Mucosa of gallbladder (tissue), 1 donor: ENCODE measurements around the gene KRT31. TPM values are rescaled to one million over a fixed set of nuclear protein-coding genes. Genes with fewer than 3 reads are reported as not detected.
"Not testable (repeated sequence)": the region's sequence is repeated elsewhere in the genome, so short reads cannot be mapped to it uniquely, and the experiment has no call there.

Source experiments
- DNase-seq: peaks from one replicate; pipeline ENCODE4 v3.0.0-alpha.2; 2020; ENCODE audit warnings: low spot score
- total RNA-seq: library from RNA; stranded (reverse); gene quantifications from one replicate; pipeline ENCODE4 v1.2.1, GENCODE V29; 2021
- donor health status: DM: no; HTN: no; CAD: no.

Gene KRT31
- not detected for total RNA-seq

DNA sequence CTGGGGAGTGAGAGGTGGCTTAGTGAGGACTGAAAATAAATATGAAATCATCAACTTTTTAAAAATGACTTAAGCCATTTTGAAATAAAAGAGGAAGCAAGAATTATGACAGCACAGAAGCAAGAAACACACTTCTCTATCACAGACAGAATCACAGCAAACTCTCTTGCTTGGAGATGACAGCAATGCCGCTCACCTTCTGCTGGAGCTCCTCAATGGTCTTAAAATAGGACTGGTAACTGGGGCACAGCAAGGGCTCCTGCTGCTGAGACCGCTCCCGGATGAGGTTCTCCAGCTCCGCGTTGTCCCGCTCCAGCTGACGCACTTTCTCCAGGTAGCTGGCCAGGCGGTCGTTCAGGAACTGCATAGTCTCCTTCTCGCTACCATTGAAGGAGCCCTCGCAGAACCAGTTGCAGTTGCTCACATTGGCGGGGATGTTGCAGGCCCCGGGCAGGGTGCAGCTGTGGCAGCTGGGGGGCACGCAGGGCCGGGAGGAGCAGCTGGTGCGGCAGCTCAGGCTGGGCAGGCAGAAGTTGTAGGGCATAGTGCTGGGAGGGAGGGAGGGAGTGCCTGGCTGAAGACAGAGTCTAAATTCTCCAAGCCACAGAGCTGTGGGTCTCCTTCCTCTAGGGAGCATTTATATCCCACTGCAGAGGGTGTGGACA, at the start of gene KRT31:
Gene KRT31, minus strand, starts transcription at position 613 of the 665 bp plus-strand sequence. Its CDS starts 69 bp downstream, at position 544.
- no peak for DNase-seq

- DNase-seq = no peak
These were observed 49.4 kb upstream of the KRT31 start for GRCh38 chr17:41446806-41447205.

- DNase-seq = no peak
These were observed 47.2 kb upstream of the KRT31 start for GRCh38 chr17:41444640-41445039.

- no peak for DNase-seq
These were observed 46.8 kb upstream of the KRT31 start for GRCh38 chr17:41444186-41444585.

- DNase-seq = no peak
These were observed 45.3 kb upstream of the KRT31 start for GRCh38 chr17:41442739-41443138.

GRCh38 chr17:41440531-41441033, 43.2 kb upstream of the KRT31 start, which contains the start of gene KRT38:
KRT38 (minus strand) TSS chr17:41440983; CDS start chr17:41440921, 62 bp downstream.
- no peak for DNase-seq

- DNase-seq = no peak
These were observed 42.0 kb upstream of the KRT31 start for GRCh38 chr17:41439375-41439774.

GRCh38 chr17:41437769-41438168, 40.4 kb upstream of the KRT31 start:
- DNase-seq = no peak

- no peak for DNase-seq
These were observed 39.8 kb upstream of the KRT31 start for GRCh38 chr17:41437254-41437653.

DNA sequence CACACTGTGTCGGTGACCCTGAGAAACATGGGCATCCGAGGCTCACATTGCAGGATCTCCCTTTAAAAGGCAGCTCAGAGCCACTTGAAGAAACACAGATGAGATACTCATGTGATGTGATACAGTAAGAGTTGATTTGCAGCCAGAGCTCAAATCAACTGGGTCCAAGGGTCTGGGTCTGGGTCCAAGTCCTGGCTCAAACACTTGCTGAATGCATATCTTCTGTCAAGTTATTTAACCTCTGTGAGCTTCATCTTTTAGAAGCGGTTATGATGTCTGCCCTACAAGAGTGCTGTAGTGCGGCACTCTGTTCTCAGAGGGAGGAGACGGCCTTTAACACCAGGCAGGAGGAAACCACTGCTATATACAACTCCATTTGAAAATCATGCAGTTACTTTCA, 37.0 kb upstream of the KRT31 start:
- no peak for DNase-seq

DNA sequence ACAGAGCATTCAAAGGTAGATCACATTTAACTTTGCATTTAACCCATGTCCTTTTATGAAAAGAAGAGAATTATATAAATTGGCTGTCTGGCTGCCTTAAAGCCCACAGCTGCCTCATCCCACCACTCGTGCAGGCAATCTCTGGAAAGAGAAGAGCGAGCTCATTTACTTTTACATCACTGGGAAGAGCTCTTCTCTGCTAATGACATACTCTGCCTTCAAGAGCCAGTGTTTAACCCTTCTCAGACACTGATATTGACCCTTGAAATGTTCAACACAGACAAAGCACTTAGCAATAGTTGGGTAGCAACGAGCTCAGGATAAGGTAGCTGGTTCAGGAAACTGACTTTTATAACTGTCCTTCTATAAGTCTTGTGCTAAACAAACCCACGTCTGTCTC, 36.6 kb upstream of the KRT31 start:
- DNase-seq = no peak

- no peak for DNase-seq
These were observed 36.2 kb upstream of the KRT31 start for GRCh38 chr17:41433586-41433985.

DNA sequence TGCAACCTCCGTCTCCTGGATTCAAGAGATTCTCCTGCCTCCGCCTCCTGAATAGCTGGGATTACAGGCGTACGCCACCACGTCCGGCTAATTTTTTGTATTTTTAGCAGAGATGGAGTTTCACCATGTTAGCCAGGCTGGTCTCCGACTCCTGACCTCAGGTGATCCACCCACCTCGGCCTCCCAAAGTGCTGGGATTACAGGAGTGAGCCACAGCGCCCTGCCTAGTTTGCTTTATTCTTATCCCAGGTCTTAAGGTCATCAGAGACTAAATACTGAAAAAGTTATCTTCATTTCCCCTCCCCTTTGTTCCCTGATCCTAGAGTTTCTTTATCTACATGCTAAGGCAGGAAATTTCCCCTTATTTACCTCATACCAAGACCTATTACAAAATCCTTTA, 33.0 kb upstream of the KRT31 start:
- not testable (repeated sequence) for DNase-seq

- DNase-seq = no peak
These were observed 32.3 kb upstream of the KRT31 start for GRCh38 chr17:41429667-41430066.

DNA sequence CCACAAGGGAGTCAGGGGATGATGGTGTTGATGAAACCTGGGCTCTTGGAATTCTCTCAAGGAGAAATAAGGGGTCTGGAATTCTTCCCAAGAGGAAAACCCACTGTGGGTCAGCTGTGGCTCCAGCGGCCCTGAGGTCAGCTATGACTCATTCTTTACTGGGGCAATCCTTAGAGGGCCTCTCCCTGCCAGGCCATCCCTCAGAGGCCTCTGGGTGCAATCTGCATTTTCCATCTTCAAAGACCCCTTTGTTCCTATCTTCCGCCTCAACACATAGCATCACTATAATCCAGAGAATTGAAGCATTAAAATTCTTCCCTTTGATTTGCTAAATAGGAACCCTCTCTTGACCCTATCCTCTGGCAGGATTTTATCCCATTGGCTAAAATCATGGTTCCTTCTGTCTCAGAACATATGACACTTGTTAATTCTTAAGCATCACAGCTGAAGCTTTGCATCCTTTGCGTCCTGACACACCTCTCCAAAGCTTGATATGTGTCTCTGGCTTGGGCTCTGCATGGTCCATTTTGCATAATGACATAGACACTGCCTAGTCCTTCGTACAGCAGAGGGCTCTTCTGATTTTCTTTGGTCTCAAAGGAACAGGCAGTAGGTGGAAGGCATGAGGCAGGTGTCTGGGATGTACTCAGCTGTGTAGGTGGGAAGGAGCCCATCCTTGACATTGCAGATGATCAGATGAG, 31.3 kb upstream of the KRT31 start:
- DNase-seq = no peak

DNA sequence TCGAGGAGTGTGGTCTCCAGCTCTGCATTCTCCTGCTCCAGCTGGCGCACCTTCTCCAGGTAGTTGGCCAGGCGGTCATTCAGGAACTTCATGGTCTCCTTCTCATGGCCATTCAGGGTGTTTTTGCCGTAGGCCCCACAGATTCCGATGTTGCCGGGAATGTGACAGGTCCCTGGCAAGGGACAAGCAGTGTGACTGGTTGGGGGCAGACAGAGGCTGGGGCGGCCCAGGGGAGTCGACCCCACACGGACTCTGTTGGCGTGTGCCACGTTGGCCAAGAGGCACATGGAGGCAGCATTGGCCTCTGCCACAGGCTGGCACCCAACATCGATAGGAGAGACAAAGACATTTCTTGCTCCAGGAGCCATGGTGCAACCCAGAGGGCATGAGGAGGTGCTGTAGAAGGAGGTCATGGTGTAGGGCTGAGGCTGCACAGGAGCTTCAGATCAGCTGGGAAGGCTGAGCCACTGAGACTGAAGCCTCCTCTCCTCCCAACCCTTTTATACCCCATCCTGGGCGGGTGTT, 26.8 kb upstream of the KRT31 start, which contains the start of gene KRT37:
Gene KRT37, minus strand, starts transcription at position 475 of the 525 bp plus-strand sequence. Its CDS starts 62 bp downstream, at position 413.
- no peak for DNase-seq

- not testable (repeated sequence) for DNase-seq
These were observed 25.2 kb upstream of the KRT31 start for GRCh38 chr17:41422586-41422985.

GRCh38 chr17:41421617-41422016, 24.2 kb upstream of the KRT31 start:
- no peak for DNase-seq

DNA sequence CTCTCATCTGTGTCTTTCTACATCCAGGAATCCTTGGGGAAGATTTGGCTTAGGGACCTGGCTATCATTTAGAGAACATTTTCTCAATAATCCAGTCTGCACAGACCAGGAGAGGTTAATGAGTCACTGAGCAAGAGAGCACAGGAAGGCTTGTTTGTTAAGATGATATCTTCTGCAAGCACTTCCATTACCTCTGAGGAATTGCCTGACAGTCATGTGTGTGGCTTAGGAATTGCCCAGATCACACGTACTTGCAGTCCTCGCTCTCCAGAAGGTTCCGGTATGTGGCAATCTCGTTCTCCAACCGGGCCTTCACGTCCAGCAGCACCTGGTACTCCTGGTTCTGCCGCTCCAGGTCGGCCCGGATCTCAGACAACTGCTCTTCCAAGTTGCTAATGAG, 23.7 kb upstream of the KRT31 start:
- DNase-seq = no peak

DNA sequence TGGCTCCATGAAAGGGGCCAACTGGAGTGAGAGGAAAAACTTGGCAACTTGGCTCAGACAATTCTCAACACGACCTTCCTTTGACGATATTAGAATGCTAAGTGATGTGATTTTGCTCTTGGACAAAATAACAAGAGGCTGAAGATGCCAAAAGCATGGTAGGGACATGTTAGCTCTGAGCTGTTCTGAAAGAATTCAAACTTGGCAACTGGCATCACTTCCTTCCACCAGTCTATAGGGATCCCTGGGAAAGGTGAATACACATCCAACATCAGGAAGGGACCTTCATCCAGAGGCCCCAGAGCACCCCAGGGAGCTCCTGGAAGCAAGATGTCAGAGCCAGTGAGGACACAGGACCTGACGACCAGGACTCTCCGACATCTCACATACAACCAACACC, 22.7 kb upstream of the KRT31 start:
- DNase-seq = no peak

GRCh38 chr17:41419716-41420115, 22.3 kb upstream of the KRT31 start:
- no peak for DNase-seq

DNA sequence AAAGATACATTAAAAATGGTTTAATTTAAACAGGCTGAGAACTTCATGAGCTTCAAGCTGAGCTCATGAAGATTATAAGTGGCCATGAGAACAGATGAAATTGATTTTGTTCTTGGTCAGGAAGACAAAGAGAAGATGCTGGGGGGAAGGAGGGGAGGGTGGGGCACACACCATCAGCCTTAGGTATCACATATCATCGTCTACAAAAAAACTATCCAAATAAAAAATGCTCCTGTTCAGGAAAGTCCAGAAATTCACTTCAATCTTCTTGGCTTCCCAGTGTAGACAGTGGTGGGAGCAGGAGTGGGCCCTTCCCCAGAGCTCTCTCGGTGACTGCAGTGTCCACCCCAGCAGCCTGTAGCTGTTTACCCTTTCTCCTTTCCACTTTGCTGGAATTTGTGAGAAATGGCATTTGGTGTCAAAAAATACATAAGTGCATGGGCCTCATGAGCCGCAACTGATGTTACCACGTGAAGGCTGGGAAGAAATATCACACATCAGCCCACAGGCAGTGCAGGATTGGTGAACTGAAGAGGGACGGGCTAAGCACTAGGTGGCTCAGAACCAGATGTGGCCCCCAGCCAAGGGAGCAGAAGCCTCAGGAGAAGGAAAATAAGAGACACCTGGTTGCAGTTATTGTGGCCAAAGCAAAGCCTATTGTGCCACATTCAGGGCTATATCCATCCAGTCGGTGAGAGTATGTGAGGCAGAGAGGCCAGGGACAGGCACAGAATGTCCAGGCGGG, 20.9 kb upstream of the KRT31 start:
- DNase-seq = no peak
